Endodermal cell (in vitro differentiated cells): Measurements from ENCODE around the gene SYNDIG1. TPM values are rescaled to one million over a fixed set of nuclear protein-coding genes. Genes with fewer than 3 reads are reported as not detected.

Source experiments
- DNase-seq: peaks from one replicate; pipeline ENCODE4 v3.0.0-alpha.2; 2017
- H3K27ac ChIP-seq: 2 replicates; pipeline ENCODE4 v1.5.1; 2013; ENCODE audit warnings: mild to moderate bottlenecking, low read depth, low read length, moderate library complexity
- H3K27me3 ChIP-seq: 2 replicates; pipeline ENCODE4 v1.6.1; 2013; ENCODE audit warnings: mild to moderate bottlenecking, low read length, moderate library complexity; ENCODE audit not compliant: insufficient read depth, control insufficient read depth, poor library complexity, severe bottlenecking
- H3K36me3 ChIP-seq: 2 replicates; pipeline ENCODE4 v1.7.0; 2013; ENCODE audit warnings: mild to moderate bottlenecking, low read length, moderate library complexity; ENCODE audit not compliant: control insufficient read depth, insufficient read depth
- H3K4me1 ChIP-seq: one replicate; pipeline ENCODE4 v1.7.0; 2013; ENCODE audit warnings: low read length; ENCODE audit not compliant: control insufficient read depth, insufficient read depth
- H3K4me3 ChIP-seq: 2 replicates; pipeline ENCODE4 v1.5.1; 2013; ENCODE audit warnings: mild to moderate bottlenecking, low read length, moderate library complexity
- H3K9ac ChIP-seq: 2 replicates; pipeline ENCODE4 v1.6.1; 2013; ENCODE audit warnings: mild to moderate bottlenecking, low read length, moderate library complexity; ENCODE audit not compliant: poor library complexity, severe bottlenecking; ENCODE audit errors: extremely low read depth
- H3K9me3 ChIP-seq: 2 replicates; pipeline ENCODE4 v1.6.1; 2013; ENCODE audit warnings: mild to moderate bottlenecking, low read length, moderate library complexity; ENCODE audit not compliant: control insufficient read depth
- H3K27ac Mint-ChIP-seq: 2 replicates; pipeline ENCODE4 v1.8.0; 2020; ENCODE audit warnings: mixed read lengths
- H3K27me3 Mint-ChIP-seq: 2 replicates; pipeline ENCODE4 v1.8.0; 2021; ENCODE audit warnings: mild to moderate bottlenecking, mixed read lengths; ENCODE audit not compliant: insufficient read depth
- H3K36me3 Mint-ChIP-seq: 2 replicates; pipeline ENCODE4 v1.8.0; 2020; ENCODE audit warnings: low read depth, mixed read lengths
- H3K4me1 Mint-ChIP-seq: 2 replicates; pipeline ENCODE4 v1.8.0; 2020; ENCODE audit warnings: mixed read lengths
- H3K4me3 Mint-ChIP-seq: 2 replicates; pipeline ENCODE4 v1.8.0; 2020; ENCODE audit warnings: mild to moderate bottlenecking, moderate library complexity, mixed read lengths
- H3K9me3 Mint-ChIP-seq: 2 replicates; pipeline ENCODE4 v1.8.0; 2020; ENCODE audit warnings: mild to moderate bottlenecking, mixed read lengths
- WGBS, 2 experiments: methylation state at CpG; one replicate each; pipeline versions ENCODE4 v1.1.5 to v1.1.7; 2013; ENCODE audit warnings: missing lambda C conversion rate in 2 of 2, mixed read lengths in 1 of 2; ENCODE audit not compliant: insufficient coverage in 1 of 2, insufficient read length in 1 of 2; 5-methylcytosine and 5-hydroxymethylcytosine counted together
- total RNA-seq, 2 donors: library from RNA; stranded (reverse); fragmentation: NEBNext Ultra II Directional in 1 of 2; extraction: Animal tissue kit (Norgen Biotek cat#: 25700) in 1 of 2; gene quantifications; 2 replicates in 1 of 2; 3 replicates in 1 of 2; pipeline ENCODE4 v1.2.1, GENCODE V29; 2021
- TF ChIP-seq, protein P1 (sequence below): fragments of 200-600 bp; sonication (generic); conservative IDR thresholded peaks from 2 replicates; pipeline ENCODE4 v1.5.0; 2021; ENCODE audit warnings: antibody characterized with exemption, mild to moderate bottlenecking

SYNDIG1 gene
- total RNA-seq, 2 donors from 2014 or later, result 5.5 to 6.8 TPM

DNA sequence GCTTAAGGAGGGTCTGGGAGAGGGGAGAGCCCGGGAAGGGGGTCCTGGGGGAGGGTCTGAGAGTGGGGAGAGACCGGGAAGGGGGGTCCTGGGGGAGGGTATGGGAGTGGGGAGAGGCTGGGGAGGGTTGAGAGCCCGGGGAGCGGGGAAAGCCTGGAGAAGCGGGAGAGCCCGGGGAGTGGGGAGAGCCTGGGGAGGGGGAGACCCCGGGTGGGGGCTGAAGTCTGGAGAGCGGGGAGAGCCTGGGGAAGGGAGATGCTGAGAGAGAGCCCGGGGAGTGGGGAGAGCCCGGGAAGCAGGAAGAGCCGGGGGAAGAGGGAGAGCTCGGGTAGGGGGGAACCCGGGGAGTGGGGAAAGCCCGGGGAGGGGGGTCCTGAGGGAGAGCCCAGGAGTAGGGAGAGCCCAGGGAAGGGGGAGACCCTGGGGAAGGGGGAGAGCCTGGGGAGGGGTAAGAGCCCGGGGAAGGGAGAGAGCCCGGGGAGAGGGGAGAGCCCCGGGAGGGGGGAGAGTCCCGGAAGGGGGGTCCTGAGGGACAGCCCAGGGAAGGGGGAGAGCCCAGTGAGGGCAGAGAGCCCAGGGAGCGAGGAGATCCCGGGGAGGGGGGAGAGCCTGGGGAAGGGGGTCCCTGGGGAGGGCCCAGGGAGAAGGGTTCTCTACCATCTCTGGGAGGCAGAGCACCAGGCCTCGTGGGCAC lies 148.5 kb downstream of the SYNDIG1 start:
- Mint-ChIP-seq H3K4me1 (peaks cover 12% of the 10 kb centered on the region), H3K9me3 (peaks cover 4% of the 10 kb centered on the region), H3K27ac (no peak overlapping the region), H3K4me3 (no peak overlapping the region), H3K36me3 (no peaks in the 10 kb centered on the region), H3K27me3 (peaks cover 30% of the 10 kb centered on the region)
- no peak overlapping the region for H3K4me3 ChIP-seq
- peaks cover 8% of the 10 kb centered on the region for H3K9me3 ChIP-seq
- DNase-seq, result peak; percentile 37
- H3K27ac ChIP-seq, result no peak overlapping the region
- H3K27me3 ChIP-seq, result peaks cover 12% of the 10 kb centered on the region
- no peaks in the 10 kb centered on the region for H3K4me1 ChIP-seq
- 89 to 100% methylated on average over 1 to 21 of the region's 21 CpGs for WGBS, 2 experiments
- TF ChIP-seq, protein P1, sequence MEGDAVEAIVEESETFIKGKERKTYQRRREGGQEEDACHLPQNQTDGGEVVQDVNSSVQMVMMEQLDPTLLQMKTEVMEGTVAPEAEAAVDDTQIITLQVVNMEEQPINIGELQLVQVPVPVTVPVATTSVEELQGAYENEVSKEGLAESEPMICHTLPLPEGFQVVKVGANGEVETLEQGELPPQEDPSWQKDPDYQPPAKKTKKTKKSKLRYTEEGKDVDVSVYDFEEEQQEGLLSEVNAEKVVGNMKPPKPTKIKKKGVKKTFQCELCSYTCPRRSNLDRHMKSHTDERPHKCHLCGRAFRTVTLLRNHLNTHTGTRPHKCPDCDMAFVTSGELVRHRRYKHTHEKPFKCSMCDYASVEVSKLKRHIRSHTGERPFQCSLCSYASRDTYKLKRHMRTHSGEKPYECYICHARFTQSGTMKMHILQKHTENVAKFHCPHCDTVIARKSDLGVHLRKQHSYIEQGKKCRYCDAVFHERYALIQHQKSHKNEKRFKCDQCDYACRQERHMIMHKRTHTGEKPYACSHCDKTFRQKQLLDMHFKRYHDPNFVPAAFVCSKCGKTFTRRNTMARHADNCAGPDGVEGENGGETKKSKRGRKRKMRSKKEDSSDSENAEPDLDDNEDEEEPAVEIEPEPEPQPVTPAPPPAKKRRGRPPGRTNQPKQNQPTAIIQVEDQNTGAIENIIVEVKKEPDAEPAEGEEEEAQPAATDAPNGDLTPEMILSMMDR, result no peak
- H3K36me3 ChIP-seq, result no peaks in the 10 kb centered on the region
- H3K9ac ChIP-seq, result no peak overlapping the region

DNA sequence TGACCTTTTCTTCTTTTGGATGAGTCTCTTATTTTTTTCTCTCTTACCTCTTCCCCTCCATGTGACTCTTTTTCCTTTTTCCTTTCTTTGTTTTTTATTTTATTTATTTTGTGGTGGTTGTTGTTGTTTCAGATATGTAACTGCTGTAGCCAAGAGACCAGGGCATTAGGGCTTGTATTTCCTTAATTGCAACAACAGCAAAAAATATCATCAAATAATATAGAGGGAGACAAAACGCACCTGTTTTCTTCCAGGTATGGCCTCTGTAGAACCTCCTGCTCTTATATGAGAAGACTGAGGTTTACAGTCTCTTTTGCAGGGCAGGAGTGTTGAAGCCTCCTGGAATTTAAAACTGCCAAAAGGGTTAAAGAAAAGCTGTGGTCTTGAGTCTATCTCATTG lies 149.3 kb downstream of the SYNDIG1 start:
- Histone ChIP-seq H3K27ac (no peak overlapping the region), H3K36me3 (no peaks in the 10 kb centered on the region), H3K4me3 (no peak overlapping the region), H3K9ac (no peak overlapping the region), H3K27me3 (peaks cover 12% of the 10 kb centered on the region), H3K9me3 (peaks cover 11% of the 10 kb centered on the region), H3K4me1 (no peaks in the 10 kb centered on the region)
- H3K27ac Mint-ChIP-seq, result no peak overlapping the region
- no peak overlapping the region for H3K4me3 Mint-ChIP-seq
- peaks cover 12% of the 10 kb centered on the region for H3K4me1 Mint-ChIP-seq
- TF ChIP-seq, protein P1, result no peak
- H3K36me3 Mint-ChIP-seq, result no peaks in the 10 kb centered on the region
- peaks cover 21% of the 10 kb centered on the region for H3K27me3 Mint-ChIP-seq
- H3K9me3 Mint-ChIP-seq, result peaks cover 7% of the 10 kb centered on the region
- WGBS, 2 experiments, result 90 to 100% methylated on average over 1 of the region's 1 CpG
- DNase-seq, result no peak

DNA sequence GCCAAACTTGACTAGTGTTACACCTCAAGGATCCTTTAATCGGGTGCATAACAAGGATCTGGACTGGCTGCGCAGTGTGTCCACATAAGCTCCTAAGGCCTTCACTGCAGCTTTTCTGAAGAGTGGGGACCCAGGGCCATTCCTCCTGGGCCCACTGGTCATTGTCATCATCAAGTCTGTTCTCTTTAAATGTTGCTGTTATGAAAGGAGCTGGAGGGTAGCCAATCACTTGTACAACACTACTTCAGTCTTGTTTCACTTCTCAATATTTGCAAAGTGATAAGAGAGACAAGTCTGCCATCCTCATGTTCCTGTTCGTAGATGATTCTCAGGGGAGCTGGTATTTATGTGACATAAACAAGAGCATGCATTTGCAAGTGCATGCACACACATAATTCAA lies 149.8 kb downstream of the SYNDIG1 start:
- peaks cover 17% of the 10 kb centered on the region for H3K27me3 Mint-ChIP-seq
- peaks cover 12% of the 10 kb centered on the region for H3K27me3 ChIP-seq

More for the DNA sequence above, 149.8 kb downstream of the SYNDIG1 start:
- no peak overlapping the region for H3K27ac ChIP-seq
- TF ChIP-seq, protein P1, result no peak
- no peak overlapping the region for H3K9ac ChIP-seq
- 91 to 100% methylated on average over 2 to 3 of the region's 3 CpGs for WGBS, 2 experiments
- H3K36me3 ChIP-seq, result no peaks in the 10 kb centered on the region
- H3K9me3 Mint-ChIP-seq, result peaks cover 7% of the 10 kb centered on the region
- no peak overlapping the region for H3K27ac Mint-ChIP-seq
- H3K4me1 ChIP-seq, result no peaks in the 10 kb centered on the region
- no peak overlapping the region for H3K4me3 ChIP-seq
- no peak for DNase-seq
- H3K4me3 Mint-ChIP-seq, result no peak overlapping the region
- peaks cover 12% of the 10 kb centered on the region for H3K4me1 Mint-ChIP-seq
- H3K36me3 Mint-ChIP-seq, result no peaks in the 10 kb centered on the region
- peaks cover 11% of the 10 kb centered on the region for H3K9me3 ChIP-seq
